Mesendoderm (in vitro differentiated cells): ENCODE results near the gene EFCAB13.
"Not testable (repeated sequence)": the region's sequence is repeated elsewhere in the genome, so short reads cannot be mapped to it uniquely, and the experiment has no call there.

Source experiments
- DNase-seq: peaks from one replicate; pipeline ENCODE4 v3.0.0; 2013
- H2AK5ac ChIP-seq: 2 replicates; pipeline ENCODE4 v1.6.1; 2013; ENCODE audit warnings: low read length, inconsistent platforms
- H2BK120ac ChIP-seq: 2 replicates; pipeline ENCODE4 v1.6.1; 2013; ENCODE audit warnings: low read depth, mild to moderate bottlenecking, low read length, moderate library complexity, mixed read lengths
- H2BK15ac ChIP-seq: replicated peaks from 2 replicates; pipeline ENCODE4 v1.6.1; 2013; ENCODE audit warnings: low read depth, mild to moderate bottlenecking, moderate library complexity
- H2BK5ac ChIP-seq: 2 replicates; pipeline ENCODE4 v1.6.1; 2013; ENCODE audit warnings: low read length, inconsistent platforms
- H3K18ac ChIP-seq: 2 replicates; pipeline ENCODE4 v1.6.1; 2013; ENCODE audit warnings: mild to moderate bottlenecking, low read length, mixed read lengths
- H3K23ac ChIP-seq: one replicate; pipeline ENCODE4 v1.6.1; 2013; ENCODE audit warnings: low read length
- H3K27ac ChIP-seq: 2 replicates; pipeline ENCODE4 v1.5.1; 2013; ENCODE audit warnings: low read depth, mild to moderate bottlenecking, inconsistent platforms, low read length, moderate library complexity
- H3K27me3 ChIP-seq: 2 replicates; pipeline ENCODE4 v1.6.1; 2013; ENCODE audit warnings: low read length, control low read depth, mild to moderate bottlenecking, inconsistent platforms; ENCODE audit not compliant: insufficient read depth, poor library complexity
- H3K36me3 ChIP-seq: 2 replicates; pipeline ENCODE4 v1.6.1; 2013; ENCODE audit warnings: low read length, inconsistent platforms; ENCODE audit not compliant: control insufficient read depth, insufficient read depth
- H3K4ac ChIP-seq: one replicate; pipeline ENCODE4 v1.6.1; 2013; ENCODE audit warnings: low read depth, mild to moderate bottlenecking, low read length, moderate library complexity
- H3K4me1 ChIP-seq: 2 replicates; pipeline ENCODE4 v1.6.1; 2013; ENCODE audit warnings: low read depth, low read length, inconsistent platforms; ENCODE audit not compliant: control insufficient read depth
- H3K4me2 ChIP-seq: 2 replicates; pipeline ENCODE4 v1.6.1; 2013; ENCODE audit warnings: low read length
- H3K4me3 ChIP-seq: 2 replicates; pipeline ENCODE4 v1.5.1; 2013; ENCODE audit warnings: mild to moderate bottlenecking, low read length
- H3K56ac ChIP-seq: one replicate; pipeline ENCODE4 v1.6.1; 2013; ENCODE audit warnings: low read length
- H3K79me1 ChIP-seq: 2 replicates; pipeline ENCODE4 v1.6.1; 2013; ENCODE audit warnings: low read length, inconsistent platforms
- H3K79me2 ChIP-seq: 2 replicates; pipeline ENCODE4 v1.6.1; 2013; ENCODE audit warnings: mild to moderate bottlenecking, low read length; ENCODE audit not compliant: control insufficient read depth, insufficient read depth
- H3K9ac ChIP-seq: 2 replicates; pipeline ENCODE4 v1.6.1; 2013; ENCODE audit warnings: low read length, inconsistent platforms
- H4K5ac ChIP-seq: one replicate; pipeline ENCODE4 v1.6.1; 2013; ENCODE audit warnings: low read length
- H4K8ac ChIP-seq: one replicate; pipeline ENCODE4 v1.6.1; 2013; ENCODE audit warnings: low read depth, mild to moderate bottlenecking, control low read depth, low read length, moderate library complexity
- WGBS: extraction: QIAGEN DNeasy Blood & Tissue Kit; methylation state at CpG from one replicate; pipeline ENCODE4 v1.1.7; 2013; ENCODE audit warnings: low lambda C conversion rate, missing lambda C conversion rate; ENCODE audit not compliant: insufficient coverage; ENCODE audit errors: extremely low coverage; 5-methylcytosine and 5-hydroxymethylcytosine counted together

Gene EFCAB13

GRCh38 chr17:47370899-47371298 is 47.1 kb downstream of the EFCAB13 start:
- not testable (repeated sequence) for H4K5ac ChIP-seq, H3K79me2 ChIP-seq, H2AK5ac ChIP-seq, H3K4ac ChIP-seq, DNase-seq, H3K4me1 ChIP-seq, H4K8ac ChIP-seq, H3K56ac ChIP-seq, H3K79me1 ChIP-seq, H3K36me3 ChIP-seq, H2BK5ac ChIP-seq, H2BK120ac ChIP-seq, H3K4me3 ChIP-seq, H2BK15ac ChIP-seq, H3K4me2 ChIP-seq, H3K27me3 ChIP-seq, H3K27ac ChIP-seq, H3K9ac ChIP-seq, H3K18ac ChIP-seq, H3K23ac ChIP-seq
- no CpG with 5 or more reads among the region's 3 CpGs for WGBS

- WGBS: no CpG with 5 or more reads among the region's 1 CpG
- Histone ChIP-seq H3K4me2 (no peak overlapping the region), H2BK5ac (no peak overlapping the region), H2BK120ac (no peak overlapping the region), H3K27me3 (no peaks in the 10 kb centered on the region), H3K4me1 (no peaks in the 10 kb centered on the region), H3K56ac (no peak overlapping the region), H3K9ac (no peak overlapping the region), H2BK15ac (no peak overlapping the region), H3K27ac (no peak overlapping the region), H3K79me1 (no peaks in the 10 kb centered on the region), H3K23ac (no peak overlapping the region), H3K79me2 (no peaks in the 10 kb centered on the region), H4K5ac (no peak overlapping the region), H3K18ac (no peak overlapping the region), H3K36me3 (no peaks in the 10 kb centered on the region), H2AK5ac (no peak overlapping the region), H3K4me3 (no peak overlapping the region), H3K4ac (no peak overlapping the region), H4K8ac (no peak overlapping the region)
- no peak for DNase-seq
Measured at GRCh38 chr17:47373002-47373401, 49.2 kb downstream of the EFCAB13 start.

GRCh38 chr17:47376247-47376646 is 52.5 kb downstream of the EFCAB13 start:
- Histone ChIP-seq H3K27ac (no peak overlapping the region), H3K18ac (no peak overlapping the region), H4K8ac (no peak overlapping the region), H3K4me3 (no peak overlapping the region), H3K36me3 (no peaks in the 10 kb centered on the region), H3K4me1 (no peaks in the 10 kb centered on the region), H3K56ac (no peak overlapping the region), H3K79me1 (no peaks in the 10 kb centered on the region), H3K4me2 (no peak overlapping the region), H2BK5ac (no peak overlapping the region), H3K9ac (no peak overlapping the region), H4K5ac (no peak overlapping the region), H2BK120ac (no peak overlapping the region), H3K27me3 (no peaks in the 10 kb centered on the region), H2AK5ac (no peak overlapping the region), H3K4ac (no peak overlapping the region), H3K23ac (no peak overlapping the region), H2BK15ac (no peak overlapping the region), H3K79me2 (no peaks in the 10 kb centered on the region)
- no CpG with 5 or more reads among the region's 1 CpG for WGBS
- no peak for DNase-seq

GRCh38 chr17:47388825-47389224 is 65.1 kb downstream of the EFCAB13 start:
- Histone ChIP-seq H3K4me2 (no peak overlapping the region), H4K8ac (no peak overlapping the region), H2BK5ac (no peak overlapping the region), H2BK120ac (no peak overlapping the region), H2BK15ac (no peak overlapping the region), H3K23ac (no peak overlapping the region), H3K4me3 (no peak overlapping the region), H3K18ac (no peak overlapping the region), H3K36me3 (no peaks in the 10 kb centered on the region), H3K9ac (no peak overlapping the region), H3K79me2 (no peaks in the 10 kb centered on the region), H2AK5ac (no peak overlapping the region), H3K27ac (no peak overlapping the region), H3K4me1 (no peaks in the 10 kb centered on the region), H3K56ac (no peak overlapping the region), H4K5ac (no peak overlapping the region), H3K79me1 (no peaks in the 10 kb centered on the region), H3K27me3 (no peaks in the 10 kb centered on the region), H3K4ac (no peak overlapping the region)
- DNase-seq: no peak

- not testable (repeated sequence) for DNase-seq, H3K18ac ChIP-seq, H3K79me2 ChIP-seq, H4K8ac ChIP-seq, H2BK15ac ChIP-seq, H4K5ac ChIP-seq, H3K27ac ChIP-seq, H3K9ac ChIP-seq, H3K4me3 ChIP-seq, H3K36me3 ChIP-seq, H3K79me1 ChIP-seq, H3K4me1 ChIP-seq, H3K4ac ChIP-seq, H2BK120ac ChIP-seq, H3K27me3 ChIP-seq, H3K4me2 ChIP-seq, H3K56ac ChIP-seq, H3K23ac ChIP-seq, H2BK5ac ChIP-seq, H2AK5ac ChIP-seq
- no CpG with 5 or more reads among the region's 49 CpGs for WGBS
Measured at GRCh38 chr17:47397532-47398128, 73.9 kb downstream of the EFCAB13 start.

GRCh38 chr17:47400333-47400732 is 76.6 kb downstream of the EFCAB13 start:
- no CpG with 5 or more reads among the region's 1 CpG for WGBS

More at GRCh38 chr17:47400333-47400732, 76.6 kb downstream of the EFCAB13 start:
- Histone ChIP-seq H3K4me3 (no peak overlapping the region), H3K79me1 (no peaks in the 10 kb centered on the region), H4K5ac (no peak overlapping the region), H2BK120ac (no peak overlapping the region), H3K4me1 (no peaks in the 10 kb centered on the region), H3K4ac (no peak overlapping the region), H2BK5ac (no peak overlapping the region), H3K23ac (no peak overlapping the region), H4K8ac (no peak overlapping the region), H3K27me3 (no peaks in the 10 kb centered on the region), H3K56ac (no peak overlapping the region), H3K9ac (no peak overlapping the region), H2BK15ac (no peak overlapping the region), H3K36me3 (no peaks in the 10 kb centered on the region), H3K27ac (no peak overlapping the region), H3K18ac (no peak overlapping the region), H3K79me2 (no peaks in the 10 kb centered on the region), H2AK5ac (no peak overlapping the region), H3K4me2 (no peak overlapping the region)
- no peak for DNase-seq
